Colonic mucosa (tissue), 4 donors: Measurements from ENCODE around the gene GAS7. TPM values are rescaled to one million over a fixed set of nuclear protein-coding genes. Genes with fewer than 3 reads are reported as not detected.

ENCODE experiments used
- DNase-seq: peaks from one replicate; pipeline ENCODE4 v3.0.0-alpha.2; 2020
- H3K27ac ChIP-seq: fragments of 200-600 bp; one replicate; pipeline ENCODE4 v1.8.0; 2021
- H3K27me3 ChIP-seq: fragments of 200-600 bp; one replicate; pipeline ENCODE4 v1.8.0; 2021
- H3K36me3 ChIP-seq: fragments of 200-600 bp; one replicate; pipeline ENCODE4 v1.8.0; 2021
- H3K4me1 ChIP-seq: fragments of 200-600 bp; one replicate; pipeline ENCODE4 v1.8.0; 2021; ENCODE audit warnings: mild to moderate bottlenecking
- H3K4me3 ChIP-seq: fragments of 200-600 bp; one replicate; pipeline ENCODE4 v1.8.0; 2021
- H3K9ac ChIP-seq, 2 donors: one replicate each; pipeline ENCODE4 v1.7.0; 2013; ENCODE audit warnings: control low read depth in 2 of 2, low read depth in 2 of 2, low read length in 2 of 2
- H3K9me3 ChIP-seq: fragments of 200-600 bp; one replicate; pipeline ENCODE4 v1.8.0; 2021
- CTCF ChIP-seq: fragments of 200-600 bp; IDR thresholded peaks from one replicate; pipeline ENCODE4 v1.8.0; 2022; ENCODE audit warnings: antibody characterized with exemption, mild to moderate bottlenecking
- intact Hi-C: fragments of 100-400 bp; cut with DNase I; formaldehyde crosslinking; loops from one replicate; pipeline ENCODE4 v1.14.1; 2022
- total RNA-seq, 2 donors: library from RNA; stranded (reverse); fragmentation: NEBNext Ultra II Directional in 1 of 2; extraction: Animal tissue kit (Norgen Biotek cat#: 25700) in 1 of 2; gene quantifications; one replicate each; pipeline ENCODE4 v1.2.1, GENCODE V29; 2021
- donor health status: healthy.
- donor health status: DM: no; HTN: no; CAD: no.
- donor health status: DM: no; HTN: no; CAD: no.

GAS7 gene
- total RNA-seq, 2 donors from 2014 or later: 4.7 to 17.0 TPM

DNA sequence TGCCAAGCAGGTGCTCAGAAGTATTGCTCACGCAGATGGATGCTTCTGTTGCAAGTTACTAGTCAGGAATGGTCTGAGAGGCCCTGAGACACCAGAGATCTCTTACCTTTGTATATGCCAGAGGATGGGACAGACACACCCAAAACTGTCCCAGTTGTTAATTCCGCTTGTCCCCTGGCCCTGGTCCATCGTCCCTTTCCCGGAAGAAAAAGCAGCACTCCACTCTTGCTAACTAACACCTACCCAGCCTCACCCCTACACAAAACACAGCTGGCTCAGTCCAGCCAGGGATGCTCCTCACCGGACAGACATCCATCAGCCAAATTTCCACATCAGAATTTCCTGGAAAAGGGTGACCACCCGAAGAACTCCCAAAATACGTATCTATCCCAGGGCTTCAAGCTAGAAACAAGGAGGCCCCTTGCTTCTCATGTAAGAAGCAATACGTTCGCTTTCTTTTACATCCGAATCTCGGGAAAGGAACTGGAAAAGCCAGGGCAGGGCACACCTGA is 2.0 kb downstream of the GAS7 start:
- H3K4me3 ChIP-seq: peak overlapping the region; percentile 52
- H3K27ac ChIP-seq: no peak overlapping the region

DNA sequence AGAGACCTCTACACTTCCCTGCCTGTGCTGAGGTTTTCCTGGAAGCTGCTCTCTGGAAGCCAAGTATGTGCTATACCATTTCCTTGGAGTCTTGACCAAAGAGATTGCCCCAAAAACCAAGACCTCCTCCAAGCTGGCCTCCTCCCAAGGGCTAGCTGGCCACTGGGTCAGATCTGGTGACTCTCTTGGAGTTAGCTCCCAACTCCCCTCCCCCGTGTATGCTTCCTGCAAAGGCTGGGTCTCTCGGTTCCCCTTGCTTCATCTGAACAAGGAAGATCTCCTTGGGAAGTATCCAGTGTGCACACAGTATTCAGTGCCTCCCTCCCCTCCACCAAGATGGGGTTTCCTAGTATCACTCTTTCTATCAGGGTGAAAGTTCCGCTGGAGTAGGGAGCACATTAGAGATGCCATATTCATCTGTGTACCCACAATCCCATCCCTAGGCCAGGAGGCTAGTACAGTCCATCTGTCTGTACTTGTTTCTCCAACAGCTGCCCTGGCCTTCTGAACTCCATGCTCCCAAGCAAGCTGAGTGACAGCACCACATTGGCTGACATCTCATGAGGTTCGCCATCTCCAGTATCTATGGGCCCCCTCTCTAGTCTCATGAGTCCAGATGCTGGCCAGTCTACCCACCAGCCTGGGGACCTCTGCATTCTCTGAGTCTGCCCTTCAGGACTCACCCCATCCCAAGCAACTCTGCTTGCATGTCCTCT is 3.2 kb downstream of the GAS7 start:
- intact Hi-C loops: no loop called here
- Histone ChIP-seq H3K36me3 (no peaks in the 10 kb centered on the region), H3K4me1 (no peaks in the 10 kb centered on the region), H3K9ac (no peak overlapping the region), H3K27me3 (peaks cover 18% of the 10 kb centered on the region), H3K9me3 (no peaks in the 10 kb centered on the region), H3K27ac (no peak overlapping the region), H3K4me3 (no peak overlapping the region)
- no peak for TF ChIP-seq CTCF
- DNase-seq: no peak

More for the DNA sequence above, 2.0 kb downstream of the GAS7 start:
- no peak overlapping the region for H3K9ac ChIP-seq
- H3K9me3 ChIP-seq: no peaks in the 10 kb centered on the region
- intact Hi-C loops: no loop called here
- H3K4me1 ChIP-seq: no peaks in the 10 kb centered on the region
- no peaks in the 10 kb centered on the region for H3K36me3 ChIP-seq
- peaks cover 18% of the 10 kb centered on the region for H3K27me3 ChIP-seq
- no peak for DNase-seq
- TF ChIP-seq CTCF: no peak

- Histone ChIP-seq H3K4me3 (no peak overlapping the region), H3K9ac (no peak overlapping the region), H3K36me3 (no peaks in the 10 kb centered on the region), H3K27ac (no peak overlapping the region), H3K9me3 (no peaks in the 10 kb centered on the region), H3K27me3 (peaks cover 10% of the 10 kb centered on the region), H3K4me1 (no peaks in the 10 kb centered on the region)
- no peak for TF ChIP-seq CTCF
- intact Hi-C loops: no loop called here
- no peak for DNase-seq
Measured at GRCh38 chr17:10193632-10194031, 4.8 kb downstream of the GAS7 start.

- Histone ChIP-seq H3K4me3 (no peak overlapping the region), H3K4me1 (no peaks in the 10 kb centered on the region), H3K27me3 (peaks cover 6% of the 10 kb centered on the region), H3K36me3 (no peaks in the 10 kb centered on the region), H3K9ac (no peak overlapping the region), H3K9me3 (no peaks in the 10 kb centered on the region), H3K27ac (no peak overlapping the region)
- TF ChIP-seq CTCF: no peak
- DNase-seq: no peak
- intact Hi-C loops: no loop called here
Measured at GRCh38 chr17:10192972-10193371, 5.4 kb downstream of the GAS7 start.

GRCh38 chr17:10192461-10192860 is 5.9 kb downstream of the GAS7 start:
- no peak for DNase-seq
- H3K4me1 ChIP-seq: no peaks in the 10 kb centered on the region
- no peak overlapping the region for H3K27ac ChIP-seq
- no peak overlapping the region for H3K4me3 ChIP-seq
- TF ChIP-seq CTCF: no peak
- H3K9me3 ChIP-seq: no peaks in the 10 kb centered on the region
- peaks cover 1% of the 10 kb centered on the region for H3K27me3 ChIP-seq
- H3K9ac ChIP-seq: no peak overlapping the region
- intact Hi-C loops: no loop called here
- no peaks in the 10 kb centered on the region for H3K36me3 ChIP-seq
